ENCODE results near the gene LRRC73.

The LRRC73 gene

DNA sequence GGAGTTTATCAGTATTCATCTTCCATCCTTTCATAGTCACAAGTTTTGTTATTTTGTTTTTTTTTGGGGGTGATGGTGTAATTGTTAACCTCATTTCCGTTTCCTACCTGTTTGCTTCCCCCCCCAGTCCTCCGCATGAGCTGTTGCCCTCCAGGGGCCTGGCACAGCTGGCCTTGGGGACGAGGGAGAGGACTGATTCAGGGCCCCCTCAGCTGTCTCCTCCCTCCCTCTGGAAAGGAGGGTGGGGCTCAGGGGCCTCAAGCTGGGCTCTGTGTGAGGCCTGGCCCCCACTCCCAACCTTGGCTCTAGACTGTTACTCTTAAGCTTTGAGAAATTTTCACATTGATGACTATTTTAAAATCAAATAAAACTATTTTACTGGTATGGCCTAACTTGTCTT is 4.0 kb downstream of the LRRC73 start:
- DNase-seq (ENCODE audit: low read depth): no peak
- TF ChIP-seq, protein P1, sequence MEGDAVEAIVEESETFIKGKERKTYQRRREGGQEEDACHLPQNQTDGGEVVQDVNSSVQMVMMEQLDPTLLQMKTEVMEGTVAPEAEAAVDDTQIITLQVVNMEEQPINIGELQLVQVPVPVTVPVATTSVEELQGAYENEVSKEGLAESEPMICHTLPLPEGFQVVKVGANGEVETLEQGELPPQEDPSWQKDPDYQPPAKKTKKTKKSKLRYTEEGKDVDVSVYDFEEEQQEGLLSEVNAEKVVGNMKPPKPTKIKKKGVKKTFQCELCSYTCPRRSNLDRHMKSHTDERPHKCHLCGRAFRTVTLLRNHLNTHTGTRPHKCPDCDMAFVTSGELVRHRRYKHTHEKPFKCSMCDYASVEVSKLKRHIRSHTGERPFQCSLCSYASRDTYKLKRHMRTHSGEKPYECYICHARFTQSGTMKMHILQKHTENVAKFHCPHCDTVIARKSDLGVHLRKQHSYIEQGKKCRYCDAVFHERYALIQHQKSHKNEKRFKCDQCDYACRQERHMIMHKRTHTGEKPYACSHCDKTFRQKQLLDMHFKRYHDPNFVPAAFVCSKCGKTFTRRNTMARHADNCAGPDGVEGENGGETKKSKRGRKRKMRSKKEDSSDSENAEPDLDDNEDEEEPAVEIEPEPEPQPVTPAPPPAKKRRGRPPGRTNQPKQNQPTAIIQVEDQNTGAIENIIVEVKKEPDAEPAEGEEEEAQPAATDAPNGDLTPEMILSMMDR (IDR thresholded peaks at IDR 0.05; ENCODE audit: low read depth, low read length): no peak
- TF ChIP-seq POLR2A (IDR thresholded peaks at IDR 0.05; ENCODE audit: extremely low read depth, insufficient read length): no peak
- TF ChIP-seq MYC (IDR thresholded peaks at IDR 0.05; ENCODE audit: low read depth, low read length): no peak
- TF ChIP-seq, protein P2, sequence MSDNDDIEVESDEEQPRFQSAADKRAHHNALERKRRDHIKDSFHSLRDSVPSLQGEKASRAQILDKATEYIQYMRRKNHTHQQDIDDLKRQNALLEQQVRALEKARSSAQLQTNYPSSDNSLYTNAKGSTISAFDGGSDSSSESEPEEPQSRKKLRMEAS (IDR thresholded peaks at IDR 0.05; ENCODE audit: low read depth, low read length): no peak

DNA sequence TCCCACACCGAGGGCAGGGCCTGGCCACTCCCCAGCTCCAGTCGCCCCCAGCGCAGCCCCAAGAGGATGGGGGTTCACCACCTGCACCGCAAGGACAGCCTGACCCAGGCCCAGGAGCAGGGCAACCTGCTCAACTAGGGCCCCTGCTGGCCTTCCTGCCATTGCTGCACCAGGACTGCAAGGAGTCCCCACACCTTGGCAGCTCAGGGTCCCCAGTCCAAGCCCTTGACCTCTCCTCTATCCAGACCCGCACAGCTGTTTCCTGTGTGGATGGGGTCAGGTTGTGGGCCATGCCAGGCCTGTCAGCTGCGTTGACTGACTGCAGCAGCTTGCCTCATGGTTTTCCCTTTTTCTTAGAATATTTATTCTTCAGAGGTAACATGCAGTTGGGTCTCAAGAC is 4.4 kb downstream of the LRRC73 start:
- DNase-seq (ENCODE audit: low read depth): no peak
- no peak for TF ChIP-seq MYC (IDR thresholded peaks at IDR 0.05; ENCODE audit: low read depth, low read length)
- TF ChIP-seq, protein P2 (IDR thresholded peaks at IDR 0.05; ENCODE audit: low read depth, low read length): no peak
- TF ChIP-seq POLR2A (IDR thresholded peaks at IDR 0.05; ENCODE audit: extremely low read depth, insufficient read length): no peak
- TF ChIP-seq, protein P1 (IDR thresholded peaks at IDR 0.05; ENCODE audit: low read depth, low read length): no peak
- no peak overlapping the region for H3K4me3 ChIP-seq (ENCODE audit: low read depth, low read length)

More for the DNA sequence above, 4.0 kb downstream of the LRRC73 start:
- no peak overlapping the region for H3K4me3 ChIP-seq (ENCODE audit: low read depth, low read length)

DNA sequence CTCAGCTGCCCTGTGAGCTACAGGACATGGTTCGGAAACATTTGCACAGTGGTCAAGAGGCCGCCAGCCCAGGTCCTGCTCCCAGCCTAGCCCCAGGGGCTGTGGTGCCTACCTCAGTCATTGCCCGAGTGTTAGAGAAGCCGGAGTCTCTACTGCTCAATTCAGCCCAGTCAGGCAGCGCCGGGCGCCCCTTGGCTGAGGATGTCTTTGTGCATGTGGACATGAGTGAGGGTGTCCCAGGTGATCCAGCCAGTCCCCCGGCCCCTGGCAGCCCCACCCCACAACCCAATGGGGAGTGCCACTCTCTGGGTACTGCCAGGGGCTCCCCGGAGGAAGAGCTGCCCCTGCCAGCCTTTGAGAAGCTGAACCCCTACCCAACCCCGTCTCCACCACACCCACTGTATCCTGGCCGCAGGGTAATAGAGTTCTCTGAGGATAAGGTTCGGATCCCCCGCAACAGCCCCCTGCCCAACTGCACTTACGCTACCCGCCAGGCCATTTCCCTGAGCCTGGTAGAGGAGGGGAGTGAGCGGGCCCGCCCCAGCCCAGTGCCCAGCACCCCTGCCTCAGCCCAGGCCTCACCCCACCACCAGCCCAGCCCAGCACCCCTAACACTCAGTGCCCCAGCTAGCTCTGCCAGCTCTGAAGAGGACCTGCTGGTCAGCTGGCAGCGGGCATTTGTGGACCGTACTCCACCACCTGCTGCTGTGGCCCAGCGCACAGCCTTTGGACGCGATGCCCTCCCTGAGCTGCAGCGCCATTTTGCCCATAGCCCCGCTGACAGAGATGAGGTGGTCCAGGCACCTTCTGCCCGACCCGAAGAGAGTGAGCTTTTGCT is 5.2 kb downstream of the LRRC73 start:
- no peak for DNase-seq (ENCODE audit: low read depth)
- no peak overlapping the region for H3K4me3 ChIP-seq (ENCODE audit: low read depth, low read length)
- TF ChIP-seq, protein P2 (IDR thresholded peaks at IDR 0.05; ENCODE audit: low read depth, low read length): no peak
- TF ChIP-seq MYC (IDR thresholded peaks at IDR 0.05; ENCODE audit: low read depth, low read length): no peak
- no peak for TF ChIP-seq POLR2A (IDR thresholded peaks at IDR 0.05; ENCODE audit: extremely low read depth, insufficient read length)
- TF ChIP-seq, protein P1 (IDR thresholded peaks at IDR 0.05; ENCODE audit: low read depth, low read length): no peak

DNA sequence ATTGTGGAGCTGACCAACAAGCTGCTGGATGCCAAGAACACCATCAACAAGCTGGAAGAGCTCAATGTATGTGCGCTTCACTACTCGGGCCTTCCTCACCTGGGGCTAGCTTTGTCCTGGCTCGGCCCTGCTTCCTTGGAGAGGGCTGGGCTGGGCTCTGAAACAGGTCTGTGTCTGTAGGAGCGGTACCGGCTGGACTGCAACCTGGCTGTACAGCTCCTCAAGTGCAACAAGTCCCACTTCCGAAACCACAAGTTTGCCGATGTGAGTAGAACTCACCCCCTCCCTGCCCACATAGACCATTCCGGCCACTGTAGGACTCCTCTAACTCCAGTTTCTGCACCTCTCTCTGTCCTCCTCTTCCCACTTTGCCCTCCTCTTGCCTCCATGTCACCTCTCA is 6.7 kb downstream of the LRRC73 start:
- TF ChIP-seq MYC (IDR thresholded peaks at IDR 0.05; ENCODE audit: low read depth, low read length) (no peak), POLR2A (IDR thresholded peaks at IDR 0.05; ENCODE audit: extremely low read depth, insufficient read length) (no peak)
- TF ChIP-seq, protein P2 (IDR thresholded peaks at IDR 0.05; ENCODE audit: low read depth, low read length): no peak
- TF ChIP-seq, protein P1 (IDR thresholded peaks at IDR 0.05; ENCODE audit: low read depth, low read length): no peak
- H3K4me3 ChIP-seq (ENCODE audit: low read depth, low read length): no peak overlapping the region
- DNase-seq (ENCODE audit: low read depth): no peak

DNA sequence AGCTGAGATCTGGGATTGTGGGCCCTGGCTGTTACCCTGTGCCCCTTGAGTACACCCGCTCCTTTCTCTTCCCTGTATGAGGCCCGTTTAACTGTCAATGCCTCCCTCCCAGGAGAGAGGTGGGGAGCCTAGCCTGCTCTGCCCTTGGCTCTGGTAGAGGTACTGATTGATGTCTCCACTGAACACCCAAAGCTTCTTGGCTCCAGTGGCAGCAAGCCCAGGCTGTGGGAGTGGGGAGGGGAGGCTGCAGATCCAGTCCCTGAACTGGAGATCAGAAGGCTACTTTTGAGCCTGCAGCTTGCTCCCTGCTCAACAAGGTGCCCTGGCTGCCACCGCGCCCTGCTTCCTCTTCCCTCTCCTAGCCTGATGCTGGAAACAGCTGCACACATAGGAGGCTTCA is 7.5 kb downstream of the LRRC73 start:
- no peak overlapping the region for H3K4me3 ChIP-seq (ENCODE audit: low read depth, low read length)
- DNase-seq (ENCODE audit: low read depth): no peak
- TF ChIP-seq, protein P2 (IDR thresholded peaks at IDR 0.05; ENCODE audit: low read depth, low read length): no peak
- TF ChIP-seq, protein P1 (IDR thresholded peaks at IDR 0.05; ENCODE audit: low read depth, low read length): no peak
- TF ChIP-seq POLR2A (IDR thresholded peaks at IDR 0.05; ENCODE audit: extremely low read depth, insufficient read length): no peak
- TF ChIP-seq MYC (IDR thresholded peaks at IDR 0.05; ENCODE audit: low read depth, low read length): no peak
